SK-N-SH (cell line): ENCODE data around the gene RPS6KA1. TPM values are rescaled to one million over a fixed set of nuclear protein-coding genes. Genes with fewer than 3 reads are reported as not detected.

Source experiments
- CTCF ChIA-PET: fragments of 300-600, 350-600 bp; formaldehyde crosslinking; extraction: SDS; loops from one replicate; lab custom pipeline; 2021; lab: Yijun Ruan, JAX
- POLR2A ChIA-PET: fragments of 350-600 bp; sonication (Branson Sonifier 250); formaldehyde crosslinking; extraction: SDS; loops from one replicate; lab custom pipeline; 2020; ENCODE audit warnings: antibody characterized with exemption, inconsistent platforms; lab: Yijun Ruan, JAX
- DNase-seq: peaks from one replicate; pipeline ENCODE4 v3.0.0; 2012
- H2AFZ ChIP-seq: fragments of 200-600 bp; sonication (generic); 2 replicates; pipeline ENCODE4 v1.8.1; 2016; ENCODE audit warnings: antibody characterized with exemption, mild to moderate bottlenecking, low read depth
- H3F3A ChIP-seq: fragments of 200-600 bp; sonication (generic); replicated peaks from 2 replicates; pipeline ENCODE3; 2016; ENCODE audit warnings: antibody characterized with exemption, mild to moderate bottlenecking; ENCODE audit not compliant: insufficient read depth
- H3K27ac ChIP-seq, 2 experiments: fragments of 200-500 bp in 1 of 2; fragments of 200-600 bp in 1 of 2; sonication (Bioruptor generic) in 1 of 2; sonication (generic), shearing (Covaris generic) in 1 of 2; 2 replicates each; pipeline versions ENCODE4 v1.5.1 to v1.6.1; 2014 to 2016; ENCODE audit warnings: low read depth in 2 of 2, inconsistent platforms in 1 of 2, low read length in 1 of 2, mild to moderate bottlenecking in 1 of 2, mixed read lengths in 1 of 2
- H3K27me3 ChIP-seq: fragments of 200-600 bp; sonication (generic), shearing (Covaris generic); 2 replicates; pipeline ENCODE4 v1.6.1; 2016; ENCODE audit warnings: mixed run types; ENCODE audit not compliant: insufficient read depth
- H3K36me3 ChIP-seq, 2 experiments: fragments of 200-500 bp in 1 of 2; fragments of 200-600 bp in 1 of 2; sonication (Bioruptor generic) in 1 of 2; sonication (generic) in 1 of 2; replicated peaks in 1 of 2; 2 replicates each; pipeline versions ENCODE3 to v1.5.1; 2014 to 2016; ENCODE audit warnings: low read length in 1 of 2, mild to moderate bottlenecking in 1 of 2; ENCODE audit not compliant: insufficient read depth in 2 of 2, control insufficient read depth in 1 of 2
- H3K4me1 ChIP-seq, 2 experiments: fragments of 200-500 bp in 1 of 2; fragments of 200-600 bp in 1 of 2; sonication (Bioruptor generic) in 1 of 2; sonication (generic), shearing (Covaris generic) in 1 of 2; 2 replicates each; pipeline versions ENCODE4 v1.5.1 to v1.6.1; 2014 to 2016; ENCODE audit warnings: low read depth in 1 of 2, low read length in 1 of 2, mixed run types in 1 of 2; ENCODE audit not compliant: insufficient read depth in 2 of 2, control insufficient read depth in 1 of 2
- H3K4me2 ChIP-seq: fragments of 200-600 bp; sonication (generic), shearing (Covaris generic); 2 replicates; pipeline ENCODE4 v1.6.1; 2017; ENCODE audit warnings: mixed run types
- H3K4me3 ChIP-seq, 2 experiments: fragments of 200-500 bp in 1 of 2; fragments of 200-600 bp in 1 of 2; sonication (Bioruptor generic) in 1 of 2; sonication (generic), shearing (Covaris generic) in 1 of 2; 2 replicates each; pipeline versions ENCODE4 v1.5.1 to v1.8.1; 2014 to 2016; ENCODE audit warnings: low read depth in 2 of 2, inconsistent platforms in 1 of 2, low read length in 1 of 2, mild to moderate bottlenecking in 1 of 2, mixed read lengths in 1 of 2, moderate library complexity in 1 of 2
- H3K79me2 ChIP-seq: fragments of 200-600 bp; sonication (generic); 2 replicates; pipeline ENCODE4 v1.8.1; 2017; ENCODE audit warnings: mild to moderate bottlenecking; ENCODE audit not compliant: insufficient read depth
- H3K9ac ChIP-seq: fragments of 200-600 bp; sonication (generic); 2 replicates; pipeline ENCODE4 v1.6.1; 2017; ENCODE audit warnings: mixed run types
- H3K9me2 ChIP-seq: fragments of 200-600 bp; sonication (generic); 2 replicates; pipeline ENCODE4 v1.6.1; 2017; ENCODE audit warnings: mixed run types
- H3K9me3 ChIP-seq: fragments of 200-600 bp; sonication (generic); 2 replicates; pipeline ENCODE4 v1.6.1; 2017; ENCODE audit warnings: mixed run types, mild to moderate bottlenecking, moderate library complexity
- H4K20me1 ChIP-seq: fragments of 200-600 bp; sonication (generic); 2 replicates; pipeline ENCODE4 v1.6.1; 2017; ENCODE audit warnings: mild to moderate bottlenecking, mixed run types; ENCODE audit not compliant: insufficient read depth
- CHD2 ChIP-seq: fragments of 150-350 bp; IDR thresholded peaks from 2 replicates; pipeline ENCODE4 v1.6.1; 2018; ENCODE audit warnings: low read length; ENCODE audit not compliant: partially characterized antibody
- CTCF ChIP-seq: fragments of 200-600 bp; sonication (generic); IDR thresholded peaks from 2 replicates; pipeline ENCODE4 v1.6.1; 2017; ENCODE audit warnings: antibody characterized with exemption, mild to moderate bottlenecking, moderate library complexity
- EZH2phosphoT487 ChIP-seq: fragments of 200-600 bp; sonication (generic); IDR thresholded peaks from 2 replicates; pipeline ENCODE4 v1.6.1; 2017; ENCODE audit warnings: low read depth, mixed run types, mild to moderate bottlenecking, antibody characterized with exemption, moderate library complexity, borderline replicate concordance
- FOSL2 ChIP-seq: IDR thresholded peaks from 2 replicates; pipeline ENCODE4 v1.4.0; 2012; ENCODE audit warnings: low read depth, mild to moderate bottlenecking, moderate library complexity, borderline replicate concordance
- FOXJ3 ChIP-seq: sonication (generic); formaldehyde crosslinking; IDR thresholded peaks from 2 replicates; pipeline ENCODE4 v1.5.1; 2020; ENCODE audit warnings: mild to moderate bottlenecking, missing genetic modification reagents
- FOXM1 ChIP-seq: IDR thresholded peaks from 2 replicates; pipeline ENCODE4 v1.4.0; 2012; ENCODE audit warnings: low read depth, mild to moderate bottlenecking
- GABPA ChIP-seq: IDR thresholded peaks from 2 replicates; pipeline ENCODE4 v1.4.0; 2012; ENCODE audit warnings: low read depth, mild to moderate bottlenecking
- MXI1 ChIP-seq: IDR thresholded peaks from 2 replicates; pipeline ENCODE4 v1.6.1; 2012; ENCODE audit warnings: mild to moderate bottlenecking, low read depth, low read length, improper control_type of control experiment
- NRF1 ChIP-seq: IDR thresholded peaks from 2 replicates; pipeline ENCODE4 v1.6.1; 2012; ENCODE audit warnings: low read depth, mild to moderate bottlenecking, low read length
- PBX3 ChIP-seq: IDR thresholded peaks from 2 replicates; pipeline ENCODE4; 2012
- RAD21 ChIP-seq: IDR thresholded peaks from 2 replicates; pipeline ENCODE4 v1.6.1; 2012; ENCODE audit warnings: mild to moderate bottlenecking, low read length
- REST ChIP-seq: IDR thresholded peaks from 2 replicates; pipeline ENCODE4 v1.6.1; 2012; ENCODE audit warnings: mild to moderate bottlenecking, low read depth, low read length, moderate library complexity
- RFX5 ChIP-seq: IDR thresholded peaks from 2 replicates; pipeline ENCODE4 v1.6.1; 2012; ENCODE audit warnings: mild to moderate bottlenecking, improper control_type of control experiment, low read length
- SIN3A ChIP-seq: IDR thresholded peaks from 2 replicates; pipeline ENCODE4 v1.6.1; 2012; ENCODE audit warnings: low read depth, mild to moderate bottlenecking, low read length, moderate library complexity, borderline replicate concordance
- TAF1 ChIP-seq: IDR thresholded peaks from 2 replicates; pipeline ENCODE4 v1.6.1; 2012; ENCODE audit warnings: low read depth, mild to moderate bottlenecking, low read length, moderate library complexity, borderline replicate concordance
- TCF12 ChIP-seq: IDR thresholded peaks from 2 replicates; pipeline ENCODE4 v1.4.0; 2012
- USF1 ChIP-seq: IDR thresholded peaks from 2 replicates; pipeline ENCODE4 v1.4.0; 2012; ENCODE audit warnings: low read depth, borderline replicate concordance
- USF2 ChIP-seq: fragments of 150-350 bp; IDR thresholded peaks from 2 replicates; pipeline ENCODE4 v1.6.1; 2017; ENCODE audit warnings: antibody characterized with exemption, low read length, low read depth, borderline replicate concordance
- ZBTB33 ChIP-seq: IDR thresholded peaks from 2 replicates; pipeline ENCODE4 v1.4.0; 2012; ENCODE audit warnings: low read depth, borderline replicate concordance
- WGBS: methylation state at CpG from one replicate; pipeline ENCODE4 v1.1.6; 2017; ENCODE audit warnings: low lambda C conversion rate; 5-methylcytosine and 5-hydroxymethylcytosine counted together
- polyA plus RNA-seq, 3 experiments: library from polyadenylated mRNA; depleted of rRNA; stranded (reverse); fragments of >200 nt; gene quantifications; 2 replicates each; pipeline ENCODE4 v1.2.3, GENCODE V29; 2012

The RPS6KA1 gene
- polyA plus RNA-seq, 1 of the 3 experiments (the other 2 are of a cell fraction), result 9.7 TPM

- POLR2A ChIA-PET, result interaction anchor here (1.0 kb wide), 1 partner anchor 170 kb away, joined by 3 read pairs; no protein-coding TSS in a partner anchor
- Histone ChIP-seq H3K27me3 (no peaks in the 10 kb centered on the region), H3F3A (peaks cover 15% of the 10 kb centered on the region), H3K9me2 (no peaks in the 10 kb centered on the region), H4K20me1 (no peaks in the 10 kb centered on the region), H3K9ac (no peak overlapping the region), H3K36me3 (no peaks in the 10 kb centered on the region), H3K9me3 (no peaks in the 10 kb centered on the region), H2AFZ (no peak overlapping the region), H3K4me3 (no peak overlapping the region), H3K27ac (no peak overlapping the region), H3K4me1 (peaks cover 0 to 4% of the 10 kb centered on the region in 2 experiments; a peak in 2 of 4 replicates), H3K79me2 (no peaks in the 10 kb centered on the region), H3K4me2 (no peak overlapping the region)
- TF ChIP-seq ZBTB33, result no peak
- TF ChIP-seq MXI1, result no peak
- no peak for TF ChIP-seq FOXJ3 (CRISPR knock-in tag)
- TF ChIP-seq USF1, result no peak
- TF ChIP-seq CTCF, result no peak
- no peak for TF ChIP-seq CHD2
- TF ChIP-seq NRF1, result no peak
- TF ChIP-seq TAF1, result no peak
- no peak for TF ChIP-seq FOSL2
- TF ChIP-seq EZH2phosphoT487, result no peak
- TF ChIP-seq RFX5, result no peak
- TF ChIP-seq FOXM1, result no peak
- TF ChIP-seq GABPA, result no peak
- no peak for TF ChIP-seq PBX3
- TF ChIP-seq USF2, result no peak
- no peak for TF ChIP-seq RAD21
- no peak for TF ChIP-seq REST
- TF ChIP-seq TCF12, result no peak
- TF ChIP-seq SIN3A, result no peak
- WGBS, result 90% methylated on average over 3 of the region's 3 CpGs
- CTCF ChIA-PET, result interaction anchor here (0.7 to 1.4 kb wide), 2 partner anchors 52 to 143 kb away, joined by 3 read pairs; no protein-coding TSS in a partner anchor
- no peak for DNase-seq
These were observed 89.0 kb downstream of the RPS6KA1 start for GRCh38 chr1:26618561-26618960.
